Measurements from ENCODE around the gene UBE2G2.

The UBE2G2 gene

GRCh38 chr21:44801468-44802395 is at the start of gene UBE2G2:
UBE2G2 (minus strand) TSS chr21:44801820; CDS start chr21:44801748, 72 bp downstream.
- no peaks in the 10 kb centered on the region for H3K9me3 Mint-ChIP-seq
- H3K27ac Mint-ChIP-seq, result peak within 1 kb of the TSS; percentile 92 to 95
- peaks cover 61% of the 10 kb centered on the region for H3K4me1 Mint-ChIP-seq
- H3K4me3 Mint-ChIP-seq, result peak within 1 kb of the TSS; percentile 85 to 97
- DNase-seq, result peak; percentile 89 to 90
- peak; percentile 97 for ATAC-seq
- no peaks in the 10 kb centered on the region for H3K27me3 Mint-ChIP-seq

- Mint-ChIP-seq H3K27me3 (no peaks in the 10 kb centered on the region), H3K27ac (peak overlapping the region in 1 of 2 donors; percentile 61), H3K4me3 (no peak overlapping the region), H3K4me1 (peaks cover 45% of the 10 kb centered on the region), H3K9me3 (no peaks in the 10 kb centered on the region)
- ATAC-seq, result no peak
- DNase-seq, result no peak
Observed at GRCh38 chr21:44850905-44851657, 49.5 kb upstream of the UBE2G2 start.

GRCh38 chr21:44850208-44850800 is 48.7 kb upstream of the UBE2G2 start:
- Mint-ChIP-seq H3K4me1 (peaks cover 45% of the 10 kb centered on the region), H3K4me3 (no peak overlapping the region), H3K27ac (peak overlapping the region in 1 of 2 donors; percentile 48), H3K27me3 (no peaks in the 10 kb centered on the region), H3K9me3 (no peaks in the 10 kb centered on the region)
- ATAC-seq (no peak), DNase-seq (no peak)

GRCh38 chr21:44849616-44850130 is 48.1 kb upstream of the UBE2G2 start:
- no peak overlapping the region for H3K4me3 Mint-ChIP-seq
- ATAC-seq, result no peak
- peaks cover 2% of the 10 kb centered on the region for H3K27me3 Mint-ChIP-seq
- H3K27ac Mint-ChIP-seq, result no peak overlapping the region
- no peaks in the 10 kb centered on the region for H3K9me3 Mint-ChIP-seq
- no peak for DNase-seq
- peaks cover 40% of the 10 kb centered on the region for H3K4me1 Mint-ChIP-seq

GRCh38 chr21:44848821-44849521 is 47.4 kb upstream of the UBE2G2 start:
- H3K27ac Mint-ChIP-seq, result no peak overlapping the region
- H3K4me1 Mint-ChIP-seq, result peaks cover 32% of the 10 kb centered on the region
- peaks cover 9% of the 10 kb centered on the region for H3K27me3 Mint-ChIP-seq
- no peaks in the 10 kb centered on the region for H3K9me3 Mint-ChIP-seq
- no peak for ATAC-seq
- DNase-seq, result no peak
- no peak overlapping the region for H3K4me3 Mint-ChIP-seq

GRCh38 chr21:44847261-44848056 is 45.8 kb upstream of the UBE2G2 start:
- Mint-ChIP-seq H3K27me3 (peaks cover 14% of the 10 kb centered on the region), H3K4me1 (peaks cover 25% of the 10 kb centered on the region), H3K27ac (no peak overlapping the region), H3K9me3 (no peaks in the 10 kb centered on the region), H3K4me3 (no peak overlapping the region)
- DNase-seq, result no peak
- ATAC-seq, result no peak

GRCh38 chr21:44846485-44847260 is 45.1 kb upstream of the UBE2G2 start:
- DNase-seq, result peak; percentile 26 to 35
- H3K27ac Mint-ChIP-seq, result peak overlapping the region; percentile 72 to 76
- H3K27me3 Mint-ChIP-seq, result peaks cover 21% of the 10 kb centered on the region
- ATAC-seq, result peak; percentile 66
- H3K4me1 Mint-ChIP-seq, result peaks cover 25% of the 10 kb centered on the region
- peak overlapping the region; percentile 78 to 79 for H3K4me3 Mint-ChIP-seq
- no peaks in the 10 kb centered on the region for H3K9me3 Mint-ChIP-seq

GRCh38 chr21:44846224-44846484 is 44.5 kb upstream of the UBE2G2 start:
- peaks cover 25% of the 10 kb centered on the region for H3K4me1 Mint-ChIP-seq
- peak overlapping the region; percentile 78 to 79 for H3K4me3 Mint-ChIP-seq
- H3K9me3 Mint-ChIP-seq, result no peaks in the 10 kb centered on the region
- H3K27me3 Mint-ChIP-seq, result peaks cover 21% of the 10 kb centered on the region
- peak overlapping the region; percentile 72 to 76 for H3K27ac Mint-ChIP-seq
- DNase-seq, result no peak
- ATAC-seq, result no peak

GRCh38 chr21:44845418-44846223 is 44.0 kb upstream of the UBE2G2 start:
- Mint-ChIP-seq H3K9me3 (no peaks in the 10 kb centered on the region), H3K4me1 (peaks cover 25% of the 10 kb centered on the region), H3K27ac (peak overlapping the region in 1 of 2 donors; percentile 72), H3K27me3 (peaks cover 21% of the 10 kb centered on the region), H3K4me3 (peak overlapping the region; percentile 78 to 79)
- ATAC-seq (peak; percentile 90), DNase-seq (peak; percentile 62 to 68)

- ATAC-seq, result no peak
- peaks cover 25% of the 10 kb centered on the region for H3K4me1 Mint-ChIP-seq
- peak overlapping the region in 1 of 2 donors; percentile 92 for H3K27ac Mint-ChIP-seq
- H3K9me3 Mint-ChIP-seq, result no peaks in the 10 kb centered on the region
- peaks cover 21% of the 10 kb centered on the region for H3K27me3 Mint-ChIP-seq
- DNase-seq, result no peak
- no peak overlapping the region for H3K4me3 Mint-ChIP-seq
Observed at GRCh38 chr21:44844256-44844655, 42.6 kb upstream of the UBE2G2 start.

GRCh38 chr21:44842721-44843445 is 41.3 kb upstream of the UBE2G2 start:
- H3K4me1 Mint-ChIP-seq, result peaks cover 25% of the 10 kb centered on the region
- H3K27me3 Mint-ChIP-seq, result peaks cover 21% of the 10 kb centered on the region
- DNase-seq, result no peak
- no peak overlapping the region for H3K4me3 Mint-ChIP-seq
- no peak overlapping the region for H3K27ac Mint-ChIP-seq
- no peak for ATAC-seq
- H3K9me3 Mint-ChIP-seq, result no peaks in the 10 kb centered on the region

GRCh38 chr21:44842087-44842486 is 40.5 kb upstream of the UBE2G2 start:
- Mint-ChIP-seq H3K4me3 (no peak overlapping the region), H3K27me3 (peaks cover 21% of the 10 kb centered on the region), H3K27ac (no peak overlapping the region), H3K9me3 (no peaks in the 10 kb centered on the region), H3K4me1 (peaks cover 19% of the 10 kb centered on the region)
- ATAC-seq (no peak), DNase-seq (no peak)

- ATAC-seq, result no peak
- H3K27me3 Mint-ChIP-seq, result peaks cover 21% of the 10 kb centered on the region
- DNase-seq, result no peak
Observed at GRCh38 chr21:44840771-44841170, 39.2 kb upstream of the UBE2G2 start.

More at GRCh38 chr21:44840771-44841170, 39.2 kb upstream of the UBE2G2 start:
- no peak overlapping the region for H3K27ac Mint-ChIP-seq
- no peak overlapping the region for H3K4me3 Mint-ChIP-seq
- peaks cover 5% of the 10 kb centered on the region for H3K4me1 Mint-ChIP-seq
- H3K9me3 Mint-ChIP-seq, result no peaks in the 10 kb centered on the region
